ENCODE data around the gene SPATA18.

- TF ChIP-seq, protein P1, sequence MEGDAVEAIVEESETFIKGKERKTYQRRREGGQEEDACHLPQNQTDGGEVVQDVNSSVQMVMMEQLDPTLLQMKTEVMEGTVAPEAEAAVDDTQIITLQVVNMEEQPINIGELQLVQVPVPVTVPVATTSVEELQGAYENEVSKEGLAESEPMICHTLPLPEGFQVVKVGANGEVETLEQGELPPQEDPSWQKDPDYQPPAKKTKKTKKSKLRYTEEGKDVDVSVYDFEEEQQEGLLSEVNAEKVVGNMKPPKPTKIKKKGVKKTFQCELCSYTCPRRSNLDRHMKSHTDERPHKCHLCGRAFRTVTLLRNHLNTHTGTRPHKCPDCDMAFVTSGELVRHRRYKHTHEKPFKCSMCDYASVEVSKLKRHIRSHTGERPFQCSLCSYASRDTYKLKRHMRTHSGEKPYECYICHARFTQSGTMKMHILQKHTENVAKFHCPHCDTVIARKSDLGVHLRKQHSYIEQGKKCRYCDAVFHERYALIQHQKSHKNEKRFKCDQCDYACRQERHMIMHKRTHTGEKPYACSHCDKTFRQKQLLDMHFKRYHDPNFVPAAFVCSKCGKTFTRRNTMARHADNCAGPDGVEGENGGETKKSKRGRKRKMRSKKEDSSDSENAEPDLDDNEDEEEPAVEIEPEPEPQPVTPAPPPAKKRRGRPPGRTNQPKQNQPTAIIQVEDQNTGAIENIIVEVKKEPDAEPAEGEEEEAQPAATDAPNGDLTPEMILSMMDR (conservative IDR thresholded peaks at IDR 0.05; ENCODE audit: low read length), result no peak
- TF ChIP-seq EZH2phosphoT487 (IDR thresholded peaks at IDR 0.05; ENCODE audit: borderline replicate concordance), result no peak
Observed at GRCh38 chr4:52045028-52045427, 6.1 kb upstream of the SPATA18 start.
